ENCODE results near the gene RADX. TPM values are rescaled to one million over a fixed set of nuclear protein-coding genes. Genes with fewer than 3 reads are reported as not detected.

Gene RADX
- 1 to 10 TPM; 3.6 to 4.3 TPM for total RNA-seq

GRCh38 chrX:106611679-106612392 lies at the start of gene RADX:
Gene RADX (plus strand): TSS chrX:106611978. CDS start chrX:106612081, 103 bp downstream.
- DNase-seq (peak; percentile 89), ATAC-seq (peak; percentile 98)
- ChIA-PET POLR2A (interaction anchor here (2.1 kb wide), 1 partner anchor 128 kb away, joined by 6 read pairs; no protein-coding TSS in a partner anchor), CTCF (interaction anchor here (1.6 kb wide), 1 partner anchor 131 kb away, joined by 4 read pairs; no protein-coding TSS in a partner anchor)
- Mint-ChIP-seq H3K36me3 (ENCODE audit: low read depth) (no peaks in the 10 kb centered on the region), H3K4me3 (peak within 1 kb of the TSS; percentile 83), H3K27me3 (ENCODE audit: low read depth) (no peaks in the 10 kb centered on the region), H3K9me3 (ENCODE audit: insufficient read depth) (no peaks in the 10 kb centered on the region), H3K4me1 (ENCODE audit: low read depth) (peaks cover 12% of the 10 kb centered on the region), H3K27ac (peak within 1 kb of the TSS; percentile 87)

- ATAC-seq = no peak
- DNase-seq = no peak
- Mint-ChIP-seq H3K4me3 (no peak overlapping the region), H3K27me3 (ENCODE audit: low read depth) (peaks cover 2% of the 10 kb centered on the region), H3K9me3 (ENCODE audit: insufficient read depth) (no peaks in the 10 kb centered on the region), H3K4me1 (ENCODE audit: low read depth) (no peaks in the 10 kb centered on the region), H3K27ac (no peak overlapping the region), H3K36me3 (ENCODE audit: low read depth) (no peaks in the 10 kb centered on the region)
- POLR2A ChIA-PET = no interaction called here
- CTCF ChIA-PET = no interaction called here
Measured at GRCh38 chrX:106564986-106565385, 46.8 kb upstream of the RADX start.

- H3K27ac Mint-ChIP-seq = no peak overlapping the region
Measured at GRCh38 chrX:106566362-106566761, 45.4 kb upstream of the RADX start.

GRCh38 chrX:106581856-106582255 lies 29.9 kb upstream of the RADX start:
- H3K9me3 Mint-ChIP-seq (ENCODE audit: insufficient read depth) = no peaks in the 10 kb centered on the region
- ChIA-PET CTCF (no interaction called here), POLR2A (no interaction called here)
- no peaks in the 10 kb centered on the region for H3K4me1 Mint-ChIP-seq (ENCODE audit: low read depth)
- ATAC-seq (no peak), DNase-seq (no peak)
- H3K4me3 Mint-ChIP-seq = no peak overlapping the region
- H3K27ac Mint-ChIP-seq = no peak overlapping the region
- no peaks in the 10 kb centered on the region for H3K36me3 Mint-ChIP-seq (ENCODE audit: low read depth)
- no peaks in the 10 kb centered on the region for H3K27me3 Mint-ChIP-seq (ENCODE audit: low read depth)

More at GRCh38 chrX:106566362-106566761, 45.4 kb upstream of the RADX start:
- no peak for DNase-seq
- Mint-ChIP-seq H3K4me3 (no peak overlapping the region), H3K9me3 (ENCODE audit: insufficient read depth) (no peaks in the 10 kb centered on the region), H3K27me3 (ENCODE audit: low read depth) (peaks cover 2% of the 10 kb centered on the region), H3K4me1 (ENCODE audit: low read depth) (no peaks in the 10 kb centered on the region), H3K36me3 (ENCODE audit: low read depth) (no peaks in the 10 kb centered on the region)
- ChIA-PET CTCF (no interaction called here), POLR2A (no interaction called here)
- no peak for ATAC-seq

- Mint-ChIP-seq H3K4me1 (ENCODE audit: low read depth) (no peaks in the 10 kb centered on the region), H3K27ac (no peak overlapping the region), H3K9me3 (ENCODE audit: insufficient read depth) (no peaks in the 10 kb centered on the region), H3K4me3 (no peak overlapping the region), H3K27me3 (ENCODE audit: low read depth) (no peaks in the 10 kb centered on the region), H3K36me3 (ENCODE audit: low read depth) (no peaks in the 10 kb centered on the region)
- CTCF ChIA-PET = no interaction called here
- POLR2A ChIA-PET = no interaction called here
- DNase-seq = no peak
- ATAC-seq = no peak
Measured at GRCh38 chrX:106585478-106585877, 26.3 kb upstream of the RADX start.

GRCh38 chrX:106588801-106589200 lies 23.0 kb upstream of the RADX start:
- no peak overlapping the region for H3K27ac Mint-ChIP-seq
- no peaks in the 10 kb centered on the region for H3K9me3 Mint-ChIP-seq (ENCODE audit: insufficient read depth)
- peaks cover 3% of the 10 kb centered on the region for H3K27me3 Mint-ChIP-seq (ENCODE audit: low read depth)
- no peaks in the 10 kb centered on the region for H3K4me1 Mint-ChIP-seq (ENCODE audit: low read depth)
- ATAC-seq (no peak), DNase-seq (no peak)
- H3K4me3 Mint-ChIP-seq = no peak overlapping the region
- ChIA-PET CTCF (no interaction called here), POLR2A (no interaction called here)
- no peaks in the 10 kb centered on the region for H3K36me3 Mint-ChIP-seq (ENCODE audit: low read depth)

GRCh38 chrX:106599411-106599810 lies 12.4 kb upstream of the RADX start:
- H3K4me1 Mint-ChIP-seq (ENCODE audit: low read depth) = no peaks in the 10 kb centered on the region
- peaks cover 2% of the 10 kb centered on the region for H3K27me3 Mint-ChIP-seq (ENCODE audit: low read depth)
- H3K27ac Mint-ChIP-seq = no peak overlapping the region
- POLR2A ChIA-PET = no interaction called here
- H3K36me3 Mint-ChIP-seq (ENCODE audit: low read depth) = no peaks in the 10 kb centered on the region
- no peak for DNase-seq
- H3K4me3 Mint-ChIP-seq = no peak overlapping the region
- no peak for ATAC-seq
- no peaks in the 10 kb centered on the region for H3K9me3 Mint-ChIP-seq (ENCODE audit: insufficient read depth)
- CTCF ChIA-PET = no interaction called here

GRCh38 chrX:106606571-106606970 lies 5.2 kb upstream of the RADX start:
- POLR2A ChIA-PET = no interaction called here
- Mint-ChIP-seq H3K36me3 (ENCODE audit: low read depth) (no peaks in the 10 kb centered on the region), H3K27me3 (ENCODE audit: low read depth) (no peaks in the 10 kb centered on the region), H3K4me1 (ENCODE audit: low read depth) (peaks cover 5% of the 10 kb centered on the region), H3K4me3 (no peak overlapping the region), H3K9me3 (ENCODE audit: insufficient read depth) (no peaks in the 10 kb centered on the region), H3K27ac (no peak overlapping the region)
- CTCF ChIA-PET = no interaction called here
- ATAC-seq (no peak), DNase-seq (no peak)

GRCh38 chrX:106608016-106608415 lies 3.8 kb upstream of the RADX start:
- no peak for ATAC-seq
- no peak overlapping the region for H3K4me3 Mint-ChIP-seq

GRCh38 chrX:106611317-106611678 lies 480 bp upstream of the RADX start:
- POLR2A ChIA-PET = interaction anchor here (2.1 kb wide), 1 partner anchor 127 kb away, joined by 6 read pairs; no protein-coding TSS in a partner anchor
- Mint-ChIP-seq H3K27ac (peak overlapping the region; percentile 87), H3K36me3 (ENCODE audit: low read depth) (no peaks in the 10 kb centered on the region), H3K9me3 (ENCODE audit: insufficient read depth) (no peaks in the 10 kb centered on the region), H3K27me3 (ENCODE audit: low read depth) (no peaks in the 10 kb centered on the region), H3K4me3 (peak overlapping the region; percentile 83), H3K4me1 (ENCODE audit: low read depth) (peaks cover 12% of the 10 kb centered on the region)
- no peak for DNase-seq
- ATAC-seq = peak; percentile 5
- CTCF ChIA-PET = interaction anchor here (1.6 kb wide), 1 partner anchor 130 kb away, joined by 4 read pairs; no protein-coding TSS in a partner anchor

More at GRCh38 chrX:106608016-106608415, 3.8 kb upstream of the RADX start:
- Mint-ChIP-seq H3K27ac (no peak overlapping the region), H3K36me3 (ENCODE audit: low read depth) (no peaks in the 10 kb centered on the region), H3K27me3 (ENCODE audit: low read depth) (no peaks in the 10 kb centered on the region), H3K9me3 (ENCODE audit: insufficient read depth) (no peaks in the 10 kb centered on the region), H3K4me1 (ENCODE audit: low read depth) (peaks cover 7% of the 10 kb centered on the region)
- ChIA-PET CTCF (no interaction called here), POLR2A (no interaction called here)
- DNase-seq = no peak

- ATAC-seq = no peak
- peaks cover 12% of the 10 kb centered on the region for H3K4me1 Mint-ChIP-seq (ENCODE audit: low read depth)
Measured at GRCh38 chrX:106612393-106612763, 600 bp downstream of the RADX start.

GRCh38 chrX:106613277-106613676 lies 1.5 kb downstream of the RADX start:
- ChIA-PET CTCF (interaction anchor here (1.2 to 1.6 kb wide), 2 partner anchors 9 to 132 kb away, joined by 3 to 4 read pairs; no protein-coding TSS in a partner anchor), POLR2A (interaction anchor here (2.1 kb wide), 1 partner anchor 129 kb away, joined by 6 read pairs; no protein-coding TSS in a partner anchor)
- DNase-seq = no peak

More at GRCh38 chrX:106612393-106612763, 600 bp downstream of the RADX start:
- Mint-ChIP-seq H3K4me3 (peak overlapping the region; percentile 83), H3K36me3 (ENCODE audit: low read depth) (no peaks in the 10 kb centered on the region), H3K27ac (peak overlapping the region; percentile 87), H3K27me3 (ENCODE audit: low read depth) (no peaks in the 10 kb centered on the region), H3K9me3 (ENCODE audit: insufficient read depth) (no peaks in the 10 kb centered on the region)
- POLR2A ChIA-PET = interaction anchor here (2.1 kb wide), 1 partner anchor 128 kb away, joined by 6 read pairs; no protein-coding TSS in a partner anchor
- CTCF ChIA-PET = interaction anchor here (1.2 to 1.6 kb wide), 3 partner anchors 10 to 131 kb away, joined by 3 to 4 read pairs (median 4); no protein-coding TSS in a partner anchor
- no peak for DNase-seq

More at GRCh38 chrX:106613277-106613676, 1.5 kb downstream of the RADX start:
- H3K36me3 Mint-ChIP-seq (ENCODE audit: low read depth) = no peaks in the 10 kb centered on the region
- H3K27me3 Mint-ChIP-seq (ENCODE audit: low read depth) = no peaks in the 10 kb centered on the region
- ATAC-seq = no peak
- H3K4me1 Mint-ChIP-seq (ENCODE audit: low read depth) = peaks cover 8% of the 10 kb centered on the region
- no peak overlapping the region for H3K27ac Mint-ChIP-seq
- no peaks in the 10 kb centered on the region for H3K9me3 Mint-ChIP-seq (ENCODE audit: insufficient read depth)
- peak overlapping the region; percentile 83 for H3K4me3 Mint-ChIP-seq
